Activated T-helper 1 cell treated with anti-CD3 and anti-CD28 coated beads, Interleukin-12 subunit alpha, Interleukin-12 subunit beta, Interleukin-2, Interleukin-4 antibody, amounts not matched to agents 30 ng/mL and 10 ng/mL and 1 ng/mL, durations not matched to agents 14 hours and 24 hours and 36 hours (primary cell): Measurements from ENCODE around the gene GSTA1. TPM values are rescaled to one million over a fixed set of nuclear protein-coding genes. Genes with fewer than 3 reads are reported as not detected.
"Not testable (repeated sequence)": the region's sequence is repeated elsewhere in the genome, so short reads cannot be mapped to it uniquely, and the experiment has no call there.

ENCODE experiments used
- DNase-seq: peaks from one replicate; pipeline ENCODE4 v3.0.0; 2021; ENCODE audit warnings: low spot score
- H3K27ac Mint-ChIP-seq: one replicate; pipeline ENCODE4 v1.8.0; 2021; ENCODE audit warnings: mild to moderate bottlenecking, mixed read lengths
- H3K27me3 Mint-ChIP-seq: one replicate; pipeline ENCODE4 v1.8.0; 2022; ENCODE audit warnings: mild to moderate bottlenecking, moderate library complexity, mixed read lengths; ENCODE audit not compliant: insufficient read depth
- H3K36me3 Mint-ChIP-seq: one replicate; pipeline ENCODE4 v1.8.0; 2021; ENCODE audit warnings: low read depth, mixed read lengths
- H3K4me1 Mint-ChIP-seq: one replicate; pipeline ENCODE4 v1.8.0; 2021; ENCODE audit warnings: low read depth, mixed read lengths
- H3K4me3 Mint-ChIP-seq: one replicate; pipeline ENCODE4 v1.8.0; 2021; ENCODE audit warnings: mild to moderate bottlenecking, moderate library complexity, mixed read lengths
- H3K9me3 Mint-ChIP-seq: one replicate; pipeline ENCODE4 v1.8.0; 2021; ENCODE audit warnings: mixed read lengths
- intact Hi-C: fragments of 100-400 bp; cut with micrococcal nuclease; formaldehyde crosslinking; loops from one replicate; pipeline ENCODE4 v1.15.1; 2024
- total RNA-seq: library from RNA; stranded (reverse); gene quantifications from 2 replicates; pipeline ENCODE4 v1.2.3, GENCODE V29; 2022

Gene GSTA1
- total RNA-seq, 1 donor from 2014 or later, result not detected

DNA sequence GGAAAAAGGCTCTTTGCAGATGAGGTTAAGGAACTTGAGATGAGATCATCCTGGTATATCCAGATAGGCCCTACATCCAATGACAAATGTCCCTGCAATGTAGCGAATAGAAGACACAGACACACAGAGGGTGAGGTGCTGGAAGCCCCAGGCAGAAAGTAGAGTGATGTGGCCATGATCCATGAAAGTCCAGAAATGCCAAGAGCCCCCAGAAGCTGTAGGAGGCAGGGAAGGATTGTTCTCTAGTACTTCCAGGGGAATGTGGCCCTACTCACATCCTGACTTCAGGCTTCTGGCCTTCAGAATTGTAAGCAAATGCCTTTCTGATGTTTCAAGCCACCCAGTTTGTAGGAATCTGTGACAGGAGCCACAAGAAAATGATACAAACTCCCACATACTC, 14.0 kb downstream of the GSTA1 start:
- H3K36me3 Mint-ChIP-seq, H3K4me1 Mint-ChIP-seq, H3K9me3 Mint-ChIP-seq, intact Hi-C loops, H3K27me3 Mint-ChIP-seq, H3K27ac Mint-ChIP-seq, H3K4me3 Mint-ChIP-seq, DNase-seq: not testable (repeated sequence)

DNA sequence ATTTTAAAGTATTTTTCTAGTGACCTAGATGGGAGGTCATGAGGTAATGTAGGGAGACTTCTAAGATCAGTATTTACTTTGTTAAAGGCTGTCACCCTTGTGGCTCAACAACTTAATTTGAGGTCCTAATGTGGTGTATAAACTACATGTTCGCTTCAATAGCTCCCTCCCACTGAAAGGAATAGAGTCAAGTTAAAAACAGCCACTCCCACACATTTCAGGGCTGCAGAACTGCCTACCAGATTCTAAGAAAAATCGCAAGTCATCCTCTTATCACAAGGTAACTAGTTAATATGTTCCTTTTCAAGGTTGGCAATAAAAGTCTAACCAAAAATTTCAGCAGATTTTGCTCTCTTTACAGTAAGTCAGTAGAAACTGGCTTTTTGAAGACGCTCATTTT, 15.1 kb downstream of the GSTA1 start:
- intact Hi-C loops, result no loop called here
- Mint-ChIP-seq H3K27ac (no peak overlapping the region), H3K36me3 (no peaks in the 10 kb centered on the region), H3K9me3 (peaks cover 5% of the 10 kb centered on the region), H3K4me3 (no peak overlapping the region), H3K4me1 (no peaks in the 10 kb centered on the region), H3K27me3 (no peaks in the 10 kb centered on the region)
- DNase-seq, result no peak

DNA sequence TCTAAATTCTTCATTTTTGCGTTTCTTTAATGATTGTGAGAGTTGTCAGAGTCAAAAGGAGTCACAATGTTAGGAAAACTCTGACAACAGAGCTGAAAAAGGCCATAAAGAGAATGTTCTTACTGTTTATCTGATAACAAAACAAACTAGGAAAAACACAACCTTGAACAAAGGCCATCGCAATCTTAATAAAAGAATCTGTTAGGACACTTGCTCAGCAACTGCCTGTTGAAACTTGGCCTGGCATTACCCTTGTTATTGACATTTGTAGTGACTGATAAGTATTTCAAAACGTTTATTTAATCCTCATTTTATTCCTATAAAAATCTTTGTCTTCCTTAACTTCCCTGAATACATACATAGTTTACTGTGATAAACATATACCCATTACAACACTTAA, 15.7 kb downstream of the GSTA1 start:
- Mint-ChIP-seq H3K27ac (no peak overlapping the region), H3K4me3 (no peak overlapping the region), H3K27me3 (no peaks in the 10 kb centered on the region), H3K36me3 (no peaks in the 10 kb centered on the region), H3K9me3 (peaks cover 5% of the 10 kb centered on the region), H3K4me1 (no peaks in the 10 kb centered on the region)
- no peak for DNase-seq
- intact Hi-C loops, result no loop called here

DNA sequence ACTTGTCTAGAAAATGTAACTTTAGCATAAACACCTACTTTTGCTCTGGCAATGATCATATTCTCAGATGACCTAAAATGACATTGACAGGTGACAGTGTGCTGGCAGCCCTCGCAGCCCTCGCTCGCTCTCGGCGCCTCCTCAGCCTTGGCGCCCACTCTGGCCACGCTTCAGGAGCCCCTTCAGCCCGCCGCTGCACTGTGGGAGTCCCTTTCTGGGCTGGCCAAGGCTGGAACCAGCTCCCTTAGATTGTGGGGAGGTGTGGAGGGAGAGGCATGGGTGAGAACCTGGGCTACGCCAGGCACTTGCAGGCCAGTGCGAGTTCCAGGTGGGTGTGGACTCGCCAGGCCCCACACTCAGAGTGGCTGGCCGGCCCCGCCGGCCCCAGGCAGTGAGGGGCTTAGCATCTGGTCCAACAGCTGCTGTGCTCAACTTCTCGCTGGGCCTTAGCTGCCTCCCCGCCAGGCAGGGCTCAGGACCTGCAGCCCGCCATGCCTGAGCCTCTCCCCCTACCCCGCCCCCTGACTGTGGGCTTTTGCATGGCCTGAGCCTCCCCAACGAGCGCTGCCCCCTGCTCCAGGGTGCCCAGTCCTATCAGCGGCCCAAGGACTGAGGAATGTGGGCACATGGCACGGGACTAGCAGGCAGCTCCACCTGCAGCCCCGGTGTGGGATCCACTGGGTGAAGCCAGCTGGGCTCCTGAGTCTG, 17.2 kb downstream of the GSTA1 start:
- H3K4me3 Mint-ChIP-seq, result no peak overlapping the region
- no peak for DNase-seq
- H3K27ac Mint-ChIP-seq, result no peak overlapping the region
- H3K4me1 Mint-ChIP-seq, result no peaks in the 10 kb centered on the region
- no peaks in the 10 kb centered on the region for H3K27me3 Mint-ChIP-seq
- H3K9me3 Mint-ChIP-seq, result peaks cover 5% of the 10 kb centered on the region
- intact Hi-C loops, result no loop called here
- no peaks in the 10 kb centered on the region for H3K36me3 Mint-ChIP-seq

DNA sequence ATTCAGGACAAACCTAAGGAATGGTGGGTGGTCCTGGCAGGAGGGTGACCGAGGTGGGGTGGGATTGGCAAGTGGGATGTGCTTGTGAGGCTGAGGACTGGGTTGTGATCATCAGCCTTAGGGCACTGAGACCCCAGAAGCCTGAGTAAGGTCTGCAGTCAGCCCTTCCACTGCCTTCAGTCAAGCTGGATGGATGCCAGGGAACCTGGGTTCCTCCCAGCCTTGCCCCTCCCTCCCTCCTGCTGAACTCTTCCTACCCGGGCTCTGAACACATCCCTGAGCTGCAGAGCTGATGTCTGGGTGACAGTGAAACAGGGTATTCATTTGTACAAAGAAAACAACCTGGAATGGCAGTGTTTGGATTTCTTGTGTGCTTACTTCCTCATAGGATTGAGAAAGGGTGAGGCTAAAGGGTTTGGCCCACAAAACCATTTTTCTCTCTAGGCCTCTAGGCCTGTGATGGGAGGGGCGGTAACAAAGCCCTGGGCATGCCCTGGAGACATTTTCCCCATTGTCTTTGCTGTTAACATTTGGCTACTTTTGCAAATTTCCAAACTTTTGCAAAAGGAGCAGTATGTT, 20.8 kb downstream of the GSTA1 start:
- H3K27ac Mint-ChIP-seq, H3K9me3 Mint-ChIP-seq, H3K4me1 Mint-ChIP-seq, H3K36me3 Mint-ChIP-seq, intact Hi-C loops, H3K27me3 Mint-ChIP-seq, H3K4me3 Mint-ChIP-seq, DNase-seq: not testable (repeated sequence)

- H3K36me3 Mint-ChIP-seq, H3K4me1 Mint-ChIP-seq, intact Hi-C loops: not testable (repeated sequence)
Measured at GRCh38 chr6:52782209-52782608, 21.4 kb downstream of the GSTA1 start.

DNA sequence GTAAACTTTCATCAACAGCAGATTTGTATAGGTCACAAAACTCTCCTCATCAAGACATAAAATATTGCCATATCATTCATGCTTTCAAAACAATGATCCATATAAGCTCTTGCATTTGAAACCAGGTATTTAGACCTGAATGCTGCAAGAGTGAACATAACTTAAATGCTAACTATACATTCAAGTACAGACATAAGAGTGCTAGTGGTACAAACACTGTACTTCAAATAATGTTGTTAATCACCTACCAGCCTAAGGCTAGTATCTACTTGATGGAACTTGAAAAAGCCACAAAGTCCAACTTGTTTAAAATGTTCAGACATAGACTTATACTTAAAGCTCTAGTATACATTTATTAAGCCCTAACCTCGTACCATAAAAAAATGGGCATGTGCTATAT, 24.4 kb downstream of the GSTA1 start:
- no peaks in the 10 kb centered on the region for H3K4me1 Mint-ChIP-seq
- no peak overlapping the region for H3K27ac Mint-ChIP-seq
- peaks cover 5% of the 10 kb centered on the region for H3K9me3 Mint-ChIP-seq
- H3K36me3 Mint-ChIP-seq, result no peaks in the 10 kb centered on the region
- DNase-seq, result no peak
- H3K27me3 Mint-ChIP-seq, result peaks cover 3% of the 10 kb centered on the region
- intact Hi-C loops, result no loop called here
- H3K4me3 Mint-ChIP-seq, result no peak overlapping the region

More at GRCh38 chr6:52782209-52782608, 21.4 kb downstream of the GSTA1 start:
- H3K4me3 Mint-ChIP-seq, DNase-seq, H3K9me3 Mint-ChIP-seq, H3K27me3 Mint-ChIP-seq, H3K27ac Mint-ChIP-seq: not testable (repeated sequence)

DNA sequence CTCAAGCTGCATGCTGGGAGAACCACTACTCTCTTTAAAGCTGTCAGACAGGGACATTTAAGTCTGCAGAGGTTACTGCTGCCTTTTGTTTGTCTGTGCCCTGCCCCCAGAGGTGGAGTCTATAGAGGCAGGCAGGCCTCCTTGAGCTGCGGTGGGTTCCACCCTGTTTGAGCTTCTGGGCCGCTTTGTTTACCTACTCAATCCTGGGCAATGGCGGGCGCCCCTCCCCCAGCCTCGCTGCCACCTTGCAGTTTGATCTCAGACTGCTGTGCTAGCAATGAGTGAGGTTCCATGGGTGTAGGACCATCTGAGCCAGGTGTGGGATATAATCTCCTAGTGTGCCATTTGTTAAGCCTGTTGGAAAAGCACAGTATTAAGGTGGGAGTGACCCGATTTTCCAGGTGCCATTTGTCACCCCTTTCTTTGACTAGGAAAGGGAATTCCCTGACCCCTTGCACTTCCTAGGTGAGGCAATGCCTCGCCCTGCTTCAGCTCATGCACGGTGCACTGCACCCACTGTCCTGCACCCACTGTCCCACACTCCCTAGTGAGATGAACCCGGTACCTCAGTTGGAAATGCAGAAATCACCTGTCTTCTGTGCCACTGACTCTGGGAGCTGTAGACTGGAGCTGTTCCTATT, 26.8 kb downstream of the GSTA1 start:
- H3K4me3 Mint-ChIP-seq, H3K9me3 Mint-ChIP-seq, H3K27ac Mint-ChIP-seq, intact Hi-C loops, H3K4me1 Mint-ChIP-seq, DNase-seq, H3K36me3 Mint-ChIP-seq, H3K27me3 Mint-ChIP-seq: not testable (repeated sequence)

- H3K4me1 Mint-ChIP-seq, H3K9me3 Mint-ChIP-seq, H3K4me3 Mint-ChIP-seq, H3K27me3 Mint-ChIP-seq, H3K27ac Mint-ChIP-seq, DNase-seq, H3K36me3 Mint-ChIP-seq, intact Hi-C loops: not testable (repeated sequence)
Measured at GRCh38 chr6:52769399-52769798, 34.2 kb downstream of the GSTA1 start.

GRCh38 chr6:52767658-52768057, 36.0 kb downstream of the GSTA1 start:
- DNase-seq, H3K27ac Mint-ChIP-seq, intact Hi-C loops, H3K9me3 Mint-ChIP-seq, H3K4me1 Mint-ChIP-seq, H3K36me3 Mint-ChIP-seq, H3K4me3 Mint-ChIP-seq, H3K27me3 Mint-ChIP-seq: not testable (repeated sequence)

- H3K9me3 Mint-ChIP-seq, H3K4me1 Mint-ChIP-seq, DNase-seq, H3K27ac Mint-ChIP-seq, intact Hi-C loops, H3K27me3 Mint-ChIP-seq, H3K4me3 Mint-ChIP-seq, H3K36me3 Mint-ChIP-seq: not testable (repeated sequence)
Measured at GRCh38 chr6:52763322-52763916, 40.2 kb downstream of the GSTA1 start, which contains the start of gene GSTA2. Gene GSTA2, minus strand, starts transcription at chr6:52763475. Its CDS starts 5,528 bp downstream, at chr6:52757947.

DNA sequence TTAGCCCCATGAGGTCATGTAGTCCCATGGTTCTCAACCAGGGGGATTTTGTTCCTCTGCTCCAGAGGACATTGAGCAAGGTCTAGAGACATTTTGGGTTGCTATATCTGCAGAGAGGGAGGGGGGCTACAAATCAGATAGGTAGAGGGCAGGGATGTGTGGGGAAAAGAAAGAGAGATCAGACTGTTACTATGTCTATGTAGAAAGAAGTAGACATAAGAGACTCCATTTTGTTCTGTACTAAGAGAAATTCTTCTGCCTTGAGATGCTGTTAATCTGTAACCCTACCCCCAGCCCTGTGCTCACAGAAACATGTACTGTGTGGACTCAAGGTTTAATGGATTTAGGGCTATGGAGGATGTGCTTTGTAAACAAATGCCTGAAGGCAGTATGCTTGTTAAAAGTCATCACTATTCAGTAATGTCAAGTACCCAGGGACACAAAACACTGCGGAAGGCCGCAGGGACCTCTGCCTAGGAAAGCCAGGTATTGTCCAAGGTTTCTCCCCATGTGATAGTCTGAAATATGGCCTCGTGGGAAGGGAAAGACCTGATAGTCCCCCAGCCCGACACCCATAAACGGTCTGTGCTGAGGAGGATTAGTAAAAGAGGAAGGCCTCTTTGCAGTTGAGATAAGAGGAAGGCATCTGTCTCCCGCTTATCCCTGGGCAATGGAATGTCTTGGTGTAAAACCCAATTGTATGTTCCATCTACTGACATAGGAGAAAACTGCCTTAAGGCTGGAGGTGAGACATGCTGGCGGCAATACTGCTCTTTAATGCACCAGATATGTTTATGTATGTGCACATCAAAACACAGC, 41.7 kb downstream of the GSTA1 start:
- H3K9me3 Mint-ChIP-seq, H3K36me3 Mint-ChIP-seq, H3K27me3 Mint-ChIP-seq, intact Hi-C loops, DNase-seq, H3K27ac Mint-ChIP-seq, H3K4me3 Mint-ChIP-seq, H3K4me1 Mint-ChIP-seq: not testable (repeated sequence)
